HG03469 (cell line): Measurements from ENCODE around the gene EGFR.

Experiments used
- ATAC-seq: cut with Tn5 transposase; IDR thresholded peaks from one replicate; pipeline ENCODE4 v1.9.1; 2021; ENCODE audit warnings: mild to moderate bottlenecking, moderate library complexity, moderate number of reproducible peaks; ENCODE audit not compliant: unreplicated experiment

The EGFR gene

GRCh38 chr7:55185321-55185802 is 166.5 kb downstream of the EGFR start:
- ATAC-seq, result no peak

GRCh38 chr7:55185941-55186609 is 167.3 kb downstream of the EGFR start:
- no peak for ATAC-seq

DNA sequence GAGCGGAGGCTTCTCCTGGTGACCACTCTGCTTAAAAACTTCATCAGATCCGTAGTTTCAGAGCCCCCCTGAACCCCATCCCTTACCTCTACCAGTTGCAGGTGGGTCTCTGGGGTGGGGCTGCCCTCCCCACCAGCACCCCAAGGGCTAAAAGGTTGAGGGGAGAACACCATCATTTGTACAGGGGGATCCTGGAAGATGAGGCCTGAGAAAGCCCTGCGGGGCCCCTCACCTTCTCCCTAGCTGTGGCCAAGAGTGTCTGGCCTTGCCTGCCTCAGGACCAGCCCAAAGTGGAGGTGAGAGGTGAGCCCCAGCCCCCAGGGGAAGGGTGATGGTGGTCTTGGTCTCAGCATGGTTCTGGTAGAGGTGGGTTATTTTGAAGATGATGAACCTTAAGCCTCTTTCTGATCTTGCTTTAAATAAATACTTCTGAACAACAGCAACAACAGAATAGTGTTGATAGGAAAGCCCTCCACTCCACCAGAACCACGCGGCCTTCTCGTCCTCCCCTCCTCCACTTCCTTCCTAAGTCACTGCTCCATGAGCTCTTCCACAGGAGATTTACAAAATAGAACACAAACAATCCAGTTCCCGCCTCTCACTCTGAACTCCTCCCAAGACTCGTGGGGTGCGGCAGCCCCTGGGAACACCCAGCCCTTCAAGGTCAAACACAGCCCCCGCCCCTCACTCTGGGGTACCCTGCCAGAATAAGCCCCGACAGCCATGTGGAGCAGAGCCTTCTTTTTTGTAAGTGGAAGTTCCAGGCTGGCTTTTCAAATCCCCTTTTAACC is 169.1 kb downstream of the EGFR start:
- ATAC-seq, result no peak

- no peak for ATAC-seq
Observed at GRCh38 chr7:55188590-55189138, 169.8 kb downstream of the EGFR start.

DNA sequence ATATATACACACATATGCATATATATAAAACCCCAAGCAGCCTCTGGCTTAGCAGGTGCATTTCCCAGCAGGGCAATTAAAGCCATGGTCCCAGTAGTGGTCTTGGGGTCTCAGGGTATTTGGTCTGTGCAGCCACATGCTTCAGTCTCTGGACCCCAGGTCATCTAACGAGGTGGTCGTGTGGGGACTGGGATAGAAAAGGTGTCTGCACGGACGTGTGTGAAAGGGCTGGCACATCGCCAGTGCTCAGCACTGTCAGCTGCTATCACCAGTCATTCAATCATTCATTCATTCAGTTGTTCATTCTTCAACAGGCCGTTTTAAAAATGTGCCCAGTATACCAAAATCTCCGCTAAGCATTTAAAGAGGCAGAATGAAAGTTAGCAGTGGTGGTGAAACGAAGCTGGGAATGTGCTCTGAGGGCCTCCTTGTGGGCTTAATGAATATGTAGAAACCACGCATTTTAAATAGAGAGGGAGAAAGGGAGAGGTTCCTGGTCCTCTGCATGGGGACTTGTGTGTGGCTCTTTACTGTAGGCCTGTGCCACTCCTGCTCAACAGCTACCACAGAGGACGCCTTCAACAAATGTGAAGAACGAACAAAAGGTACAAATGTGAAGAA is 170.4 kb downstream of the EGFR start:
- no peak for ATAC-seq

GRCh38 chr7:55189878-55190436 is 171.1 kb downstream of the EGFR start:
- ATAC-seq, result no peak

DNA sequence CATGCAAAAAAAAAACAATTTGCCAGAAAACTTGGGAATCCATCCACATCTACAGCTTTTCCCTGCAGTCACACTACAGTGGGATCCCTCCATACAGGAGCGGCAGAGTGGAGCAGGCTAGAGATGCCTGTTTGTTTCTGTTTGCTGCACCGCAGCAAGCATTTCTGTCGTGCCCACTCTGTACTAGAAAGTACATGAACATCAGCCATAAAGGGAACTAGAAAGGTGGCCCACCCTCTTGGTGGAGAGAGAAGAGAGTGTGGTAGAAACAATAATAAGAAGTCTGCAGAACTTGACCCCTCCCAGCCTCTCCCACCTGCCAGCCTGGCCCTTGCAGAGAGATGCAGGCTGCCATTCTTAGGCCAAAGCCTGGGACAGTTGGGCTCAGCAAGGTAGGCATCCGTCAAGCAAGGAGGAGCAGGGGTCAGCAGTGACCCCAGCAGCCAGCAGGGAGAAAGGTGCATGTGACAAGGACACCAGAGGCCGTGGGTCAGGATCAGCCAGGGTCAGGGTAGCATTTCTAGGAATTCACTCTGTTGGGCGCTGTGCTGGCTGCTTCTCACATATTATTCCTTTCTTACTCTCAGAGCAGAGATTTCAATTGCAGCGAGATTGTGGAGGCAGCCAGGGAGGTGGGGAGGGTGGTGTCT is 171.8 kb downstream of the EGFR start:
- ATAC-seq, result no peak

DNA sequence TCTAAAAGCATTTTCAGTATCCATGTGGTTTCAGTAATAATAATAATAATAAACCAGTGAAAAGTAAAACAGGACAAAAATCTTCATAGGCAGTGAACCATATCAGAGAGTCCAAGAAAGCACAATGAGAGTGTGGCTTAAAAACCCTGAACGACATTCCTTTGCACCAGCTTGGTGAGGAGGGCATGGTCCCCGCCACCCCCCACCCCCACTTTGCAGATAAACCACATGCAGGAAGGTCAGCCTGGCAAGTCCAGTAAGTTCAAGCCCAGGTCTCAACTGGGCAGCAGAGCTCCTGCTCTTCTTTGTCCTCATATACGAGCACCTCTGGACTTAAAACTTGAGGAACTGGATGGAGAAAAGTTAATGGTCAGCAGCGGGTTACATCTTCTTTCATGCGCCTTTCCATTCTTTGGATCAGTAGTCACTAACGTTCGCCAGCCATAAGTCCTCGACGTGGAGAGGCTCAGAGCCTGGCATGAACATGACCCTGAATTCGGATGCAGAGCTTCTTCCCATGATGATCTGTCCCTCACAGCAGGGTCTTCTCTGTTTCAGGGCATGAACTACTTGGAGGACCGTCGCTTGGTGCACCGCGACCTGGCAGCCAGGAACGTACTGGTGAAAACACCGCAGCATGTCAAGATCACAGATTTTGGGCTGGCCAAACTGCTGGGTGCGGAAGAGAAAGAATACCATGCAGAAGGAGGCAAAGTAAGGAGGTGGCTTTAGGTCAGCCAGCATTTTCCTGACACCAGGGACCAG is 172.5 kb downstream of the EGFR start:
- ATAC-seq, result no peak

DNA sequence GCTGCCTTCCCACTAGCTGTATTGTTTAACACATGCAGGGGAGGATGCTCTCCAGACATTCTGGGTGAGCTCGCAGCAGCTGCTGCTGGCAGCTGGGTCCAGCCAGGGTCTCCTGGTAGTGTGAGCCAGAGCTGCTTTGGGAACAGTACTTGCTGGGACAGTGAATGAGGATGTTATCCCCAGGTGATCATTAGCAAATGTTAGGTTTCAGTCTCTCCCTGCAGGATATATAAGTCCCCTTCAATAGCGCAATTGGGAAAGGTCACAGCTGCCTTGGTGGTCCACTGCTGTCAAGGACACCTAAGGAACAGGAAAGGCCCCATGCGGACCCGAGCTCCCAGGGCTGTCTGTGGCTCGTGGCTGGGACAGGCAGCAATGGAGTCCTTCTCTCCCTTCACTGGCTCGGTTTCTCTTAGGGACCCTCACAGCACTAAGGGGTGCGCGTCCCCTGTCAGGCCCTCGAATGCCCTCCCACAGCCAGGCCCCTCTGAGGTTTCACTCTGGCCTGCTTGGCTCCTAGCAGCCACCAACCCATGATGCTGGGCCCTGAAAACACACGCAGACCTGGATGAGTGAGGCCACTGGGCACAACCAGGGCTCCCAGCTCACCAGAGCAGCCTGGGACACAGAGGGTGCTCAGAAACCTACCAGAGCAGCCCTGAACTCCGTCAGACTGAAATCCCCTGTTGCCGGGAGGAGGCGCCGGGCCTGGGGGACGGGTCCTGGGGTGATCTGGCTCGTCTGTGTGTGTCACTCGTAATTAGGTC is 173.3 kb downstream of the EGFR start:
- no peak for ATAC-seq

GRCh38 chr7:55192723-55193122 is 173.9 kb downstream of the EGFR start:
- no peak for ATAC-seq

GRCh38 chr7:55193245-55193644 is 174.4 kb downstream of the EGFR start:
- no peak for ATAC-seq

- no peak for ATAC-seq
Observed at GRCh38 chr7:55194522-55194921, 175.7 kb downstream of the EGFR start.

DNA sequence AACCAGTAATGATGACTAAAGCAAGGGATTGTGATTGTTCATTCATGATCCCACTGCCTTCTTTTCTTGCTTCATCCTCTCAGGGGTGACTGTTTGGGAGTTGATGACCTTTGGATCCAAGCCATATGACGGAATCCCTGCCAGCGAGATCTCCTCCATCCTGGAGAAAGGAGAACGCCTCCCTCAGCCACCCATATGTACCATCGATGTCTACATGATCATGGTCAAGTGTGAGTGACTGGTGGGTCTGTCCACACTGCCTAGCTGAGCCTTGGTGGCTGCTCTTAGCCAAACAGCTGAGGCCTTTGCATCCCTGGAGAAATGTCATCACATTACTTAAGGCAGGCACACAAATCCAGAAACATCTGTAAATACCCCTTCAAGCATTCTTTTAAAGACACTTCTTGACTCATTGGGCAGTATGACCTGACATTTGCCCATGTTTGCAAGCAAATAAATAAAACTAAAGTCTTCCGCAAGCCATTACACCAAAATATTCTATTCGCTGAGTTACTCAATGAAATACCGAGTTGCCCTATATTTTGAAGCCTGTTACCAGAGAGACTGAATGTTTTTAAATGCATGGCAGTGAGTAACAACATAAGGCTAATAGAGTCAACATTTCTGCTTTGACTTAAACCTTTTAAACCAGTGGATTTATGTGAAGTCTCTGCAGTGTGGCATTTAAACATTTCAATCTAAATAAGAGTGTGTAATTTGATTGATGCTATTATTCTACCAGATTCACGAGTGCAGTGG is 180.0 kb downstream of the EGFR start:
- no peak for ATAC-seq

DNA sequence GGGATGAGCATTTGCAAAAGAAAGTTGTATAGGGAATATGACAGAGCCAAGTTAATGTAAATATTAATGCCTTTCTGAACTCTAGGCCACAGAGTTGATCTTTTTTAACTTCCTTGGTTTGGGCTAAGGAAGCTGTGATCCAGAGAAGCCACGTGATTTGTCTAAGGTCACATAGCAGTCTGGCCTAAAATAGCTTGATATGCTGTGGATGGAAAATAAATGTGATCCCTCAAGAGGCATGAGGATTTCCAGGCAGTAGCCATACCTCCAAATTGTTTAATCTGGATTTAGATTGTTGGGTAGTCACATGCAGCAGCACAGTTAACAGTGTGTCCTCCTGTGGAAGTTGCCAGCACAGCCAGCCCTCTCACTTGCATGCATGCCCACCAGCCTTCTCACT is 180.6 kb downstream of the EGFR start:
- no peak for ATAC-seq

GRCh38 chr7:55200441-55200840 is 181.6 kb downstream of the EGFR start:
- ATAC-seq, result no peak

- no peak for ATAC-seq
Observed at GRCh38 chr7:55202150-55202913, 183.5 kb downstream of the EGFR start.

DNA sequence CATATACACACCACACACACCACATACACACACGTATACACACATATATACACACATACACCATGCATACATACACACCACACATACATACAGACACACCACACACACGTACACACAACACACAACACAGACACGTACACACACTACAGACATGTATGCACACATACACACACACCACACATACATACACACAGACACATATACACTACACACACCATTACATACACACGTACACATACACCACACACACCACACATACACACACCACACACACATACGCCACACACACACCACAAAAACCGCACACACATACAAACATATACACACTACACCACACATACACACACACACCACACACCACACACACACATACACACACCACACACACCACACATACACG is 184.5 kb downstream of the EGFR start:
- ATAC-seq, result no peak
